Upper lobe of left lung (tissue), 4 donors: ENCODE measurements around the gene KCNJ6.

Source experiments
- CTCF ChIP-seq, 6 experiments: fragments of 450-650 bp in 4 of 6; fragments of 200-600 bp in 2 of 6; sonication (generic) in 2 of 6; IDR thresholded peaks; one replicate each; pipeline ENCODE4 v1.5.1; 2016 to 2019; ENCODE audit warnings: antibody characterized with exemption in 6 of 6
- EP300 ChIP-seq, 4 donors: sonication (generic); formaldehyde crosslinking; IDR thresholded peaks; one replicate each; pipeline ENCODE4 v1.5.1; 2017; ENCODE audit warnings: antibody characterized with exemption in 4 of 4, control low read depth in 2 of 4
- POLR2A ChIP-seq, 4 donors: fragments of 450-650 bp; IDR thresholded peaks; one replicate each; pipeline ENCODE4 v1.5.1; 2016 to 2017; ENCODE audit warnings: antibody characterized with exemption in 4 of 4, mild to moderate bottlenecking in 2 of 4
- POLR2AphosphoS5 ChIP-seq, 2 donors: sonication (generic); formaldehyde crosslinking; IDR thresholded peaks; one replicate each; pipeline ENCODE4 v1.5.1; 2017; ENCODE audit warnings: antibody characterized with exemption in 2 of 2

- no peak for TF ChIP-seq CTCF (IDR thresholded peaks at IDR 0.05)
- TF ChIP-seq POLR2AphosphoS5 (IDR thresholded peaks at IDR 0.05), result no peak
- no peak for TF ChIP-seq EP300 (IDR thresholded peaks at IDR 0.05)
- TF ChIP-seq POLR2A (IDR thresholded peaks at IDR 0.05), result no peak
Observed at GRCh38 chr21:37827913-37828312, 88.3 kb downstream of the KCNJ6 start.
